Ovary (tissue), 9 donors: ENCODE data around the gene ZBBX. TPM values are rescaled to one million over a fixed set of nuclear protein-coding genes. Genes with fewer than 3 reads are reported as not detected.

Experiments
- DNase-seq, 5 donors: peaks; one replicate each; pipeline ENCODE4 v3.0.0-alpha.2; 2019 to 2020
- H3K27ac ChIP-seq, 2 donors: fragments of 200-600 bp; one replicate each; pipeline versions ENCODE4 v1.5.1 to v1.8.0; 2019 to 2022
- H3K27me3 ChIP-seq: fragments of 200-600 bp; one replicate; pipeline ENCODE4 v1.8.0; 2022
- H3K36me3 ChIP-seq: fragments of 200-600 bp; sonication (generic); one replicate; pipeline ENCODE4 v1.5.1; 2019
- H3K4me1 ChIP-seq: one replicate; pipeline ENCODE4 v1.8.1; 2013; ENCODE audit warnings: mild to moderate bottlenecking, moderate library complexity; ENCODE audit not compliant: insufficient read depth
- H3K4me3 ChIP-seq: fragments of 200-600 bp; sonication (generic); one replicate; pipeline ENCODE4 v1.5.1; 2017
- H3K9me3 ChIP-seq, 2 donors: fragments of 200-600 bp in 1 of 2; sonication (generic) in 1 of 2; one replicate each; pipeline versions ENCODE4 v1.5.1 to v1.8.1; 2013 to 2019; ENCODE audit warnings: mild to moderate bottlenecking in 1 of 2, moderate library complexity in 1 of 2
- EP300 ChIP-seq: sonication (generic); formaldehyde crosslinking; IDR thresholded peaks from one replicate; pipeline ENCODE4 v1.6.1; 2017; ENCODE audit warnings: antibody characterized with exemption
- POLR2A ChIP-seq: fragments of 450-650 bp; IDR thresholded peaks from one replicate; pipeline ENCODE4 v1.6.1; 2017; ENCODE audit warnings: antibody characterized with exemption, mild to moderate bottlenecking, moderate library complexity
- WGBS, 3 donors: extraction: QIAGEN DNeasy Blood & Tissue Kit in 1 of 3; methylation state at CpG; one replicate each; pipeline versions ENCODE4 v1.1.5 to v1.1.7; 2013 to 2017; 5-methylcytosine and 5-hydroxymethylcytosine counted together
- intact Hi-C, 4 donors: fragments of 100-400 bp; cut with DNase I; formaldehyde crosslinking; loops; one replicate each; pipeline versions ENCODE4 v1.11.0 to v1.15.1; 2022 to 2023
- polyA plus RNA-seq, 2 donors: library from polyadenylated mRNA; stranded (reverse); fragments of 200-250 nt in 1 of 2; fragments of 350-450 nt in 1 of 2; fragmentation: Illumina TruSeq in 1 of 2; extraction: RNeasy Lipid Tissue Mini Kit (QIAGEN cat#74804) in 1 of 2; gene quantifications; one replicate each; pipeline ENCODE4 v1.2.3, GENCODE V29; 2013 to 2014
- total RNA-seq, 7 donors: library from RNA; depleted of rRNA in 2 of 7; stranded (reverse); fragments of >200 nt in 2 of 7; fragmentation: NEBNext Ultra II Directional in 3 of 7; extraction: Animal tissue kit (Norgen Biotek cat#: 25700) in 3 of 7; gene quantifications; one replicate each; pipeline versions ENCODE4 v1.1.0 to v1.2.4, GENCODE V29; 2016 to 2023
- TF ChIP-seq, protein P1 (sequence below), 3 donors: fragments of 450-650 bp in 2 of 3; fragments of 200-600 bp in 1 of 3; IDR thresholded peaks; one replicate each; pipeline versions ENCODE4 v1.5.1 to v1.8.0; 2016 to 2022; ENCODE audit warnings: antibody characterized with exemption in 3 of 3, mild to moderate bottlenecking in 1 of 3
- donor health status: DM: no; HTN: no; CAD: no; lungs with moderate emphysema.
- donor health status: DM: no; HTN: no; CAD: no.
- donor health status: Bipolar disorder and iron deficiency.
- donor health status: DM: yes; HTN: yes; CAD: no.
- donor health status: DM: no; HTN: no; CAD: no.
- donor health status: DM: yes; HTN: yes; CAD: no.

ZBBX gene
- total and polyA plus RNA-seq, 9 donors = 0.18 to 38.9 (median 0.97) TPM; not detected in 2

DNA sequence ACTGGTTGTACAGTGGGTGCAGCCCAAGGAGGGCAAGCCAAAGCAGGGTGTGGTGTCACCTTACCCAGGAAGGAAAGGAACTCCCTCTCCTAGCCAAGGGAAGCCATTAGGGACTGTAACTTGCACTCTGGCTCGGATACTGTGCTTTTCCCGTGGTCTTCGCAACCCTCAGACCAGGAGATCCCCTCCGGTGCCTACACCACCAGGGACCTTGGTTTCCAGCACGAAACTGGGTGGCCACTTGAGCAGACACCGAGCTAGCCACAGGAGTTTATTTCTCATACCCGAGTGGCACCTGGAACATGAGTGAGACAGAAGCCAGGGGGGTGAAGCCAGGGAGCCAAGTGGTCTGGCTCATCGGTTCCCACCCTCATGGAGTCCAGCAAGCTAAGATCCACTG is 90.7 kb downstream of the ZBBX start:
- intact Hi-C loops = no loop called here
- H3K36me3 ChIP-seq = no peaks in the 10 kb centered on the region
- no peaks in the 10 kb centered on the region for H3K4me1 ChIP-seq
- no peaks in the 10 kb centered on the region for H3K27me3 ChIP-seq
- H3K9me3 ChIP-seq = no peaks in the 10 kb centered on the region
- DNase-seq = no peak
- no peak overlapping the region for H3K27ac ChIP-seq
- no peak overlapping the region for H3K4me3 ChIP-seq
- TF ChIP-seq EP300 (no peak), POLR2A (no peak)
- TF ChIP-seq, protein P1, sequence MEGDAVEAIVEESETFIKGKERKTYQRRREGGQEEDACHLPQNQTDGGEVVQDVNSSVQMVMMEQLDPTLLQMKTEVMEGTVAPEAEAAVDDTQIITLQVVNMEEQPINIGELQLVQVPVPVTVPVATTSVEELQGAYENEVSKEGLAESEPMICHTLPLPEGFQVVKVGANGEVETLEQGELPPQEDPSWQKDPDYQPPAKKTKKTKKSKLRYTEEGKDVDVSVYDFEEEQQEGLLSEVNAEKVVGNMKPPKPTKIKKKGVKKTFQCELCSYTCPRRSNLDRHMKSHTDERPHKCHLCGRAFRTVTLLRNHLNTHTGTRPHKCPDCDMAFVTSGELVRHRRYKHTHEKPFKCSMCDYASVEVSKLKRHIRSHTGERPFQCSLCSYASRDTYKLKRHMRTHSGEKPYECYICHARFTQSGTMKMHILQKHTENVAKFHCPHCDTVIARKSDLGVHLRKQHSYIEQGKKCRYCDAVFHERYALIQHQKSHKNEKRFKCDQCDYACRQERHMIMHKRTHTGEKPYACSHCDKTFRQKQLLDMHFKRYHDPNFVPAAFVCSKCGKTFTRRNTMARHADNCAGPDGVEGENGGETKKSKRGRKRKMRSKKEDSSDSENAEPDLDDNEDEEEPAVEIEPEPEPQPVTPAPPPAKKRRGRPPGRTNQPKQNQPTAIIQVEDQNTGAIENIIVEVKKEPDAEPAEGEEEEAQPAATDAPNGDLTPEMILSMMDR (IDR thresholded peaks at IDR 0.05) = no peak
- 84 to 93% (median 89%) methylated on average over 8 of the region's 8 CpGs for WGBS, 3 donors

DNA sequence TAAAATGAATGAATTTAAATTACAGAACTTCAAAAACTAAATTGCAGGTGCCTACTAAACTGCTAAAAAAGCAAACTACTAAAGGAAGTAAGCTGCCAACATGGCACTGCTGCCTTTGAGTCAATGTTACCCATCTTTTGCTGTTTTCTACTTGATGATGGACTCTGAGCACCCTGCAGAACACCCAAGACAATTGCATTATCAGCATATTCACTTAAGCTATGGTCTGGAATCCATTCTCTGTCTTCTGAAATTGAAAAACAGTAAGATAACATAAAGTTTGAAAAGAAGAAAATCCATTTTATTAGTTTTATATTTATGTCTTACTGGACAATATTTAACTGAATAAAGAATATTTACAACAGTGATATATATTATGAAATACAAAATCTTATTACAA is 91.4 kb downstream of the ZBBX start:
- no peak overlapping the region for H3K27ac ChIP-seq
- no peaks in the 10 kb centered on the region for H3K27me3 ChIP-seq
- H3K9me3 ChIP-seq = no peaks in the 10 kb centered on the region
- no peak for DNase-seq
- H3K4me3 ChIP-seq = no peak overlapping the region
- intact Hi-C loops = no loop called here
- TF ChIP-seq EP300 (no peak), POLR2A (no peak)
- TF ChIP-seq, protein P1 (IDR thresholded peaks at IDR 0.05) = no peak
- no peaks in the 10 kb centered on the region for H3K36me3 ChIP-seq
- H3K4me1 ChIP-seq = no peaks in the 10 kb centered on the region

DNA sequence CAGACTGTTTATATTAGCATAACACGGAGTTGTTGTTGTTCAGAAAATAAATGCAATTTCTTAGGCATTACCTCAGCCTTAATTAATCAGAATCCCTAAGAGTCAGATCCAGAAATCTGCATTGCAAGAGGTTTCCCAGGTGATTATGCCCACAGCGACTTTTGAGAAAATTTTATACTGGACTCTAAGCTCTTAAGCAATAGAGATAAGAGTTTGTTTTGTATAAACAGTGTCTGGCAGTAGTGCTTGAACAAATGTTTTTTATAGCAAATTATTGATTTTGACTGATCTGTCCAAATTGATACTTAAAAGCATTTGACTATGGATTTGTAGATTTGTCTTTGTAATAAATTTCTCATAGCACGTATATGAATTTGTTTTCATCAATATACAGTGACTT is 92.8 kb downstream of the ZBBX start:
- TF ChIP-seq, protein P1 (IDR thresholded peaks at IDR 0.05) = no peak
- no peak for TF ChIP-seq EP300
- no peak for TF ChIP-seq POLR2A
- DNase-seq = no peak
- Histone ChIP-seq H3K27ac (no peak overlapping the region), H3K9me3 (no peaks in the 10 kb centered on the region), H3K27me3 (no peaks in the 10 kb centered on the region), H3K36me3 (no peaks in the 10 kb centered on the region), H3K4me3 (no peak overlapping the region), H3K4me1 (no peaks in the 10 kb centered on the region)
- 46 to 68% (median 58%) methylated on average over 3 of the region's 3 CpGs for WGBS, 3 donors
- intact Hi-C loops = no loop called here

DNA sequence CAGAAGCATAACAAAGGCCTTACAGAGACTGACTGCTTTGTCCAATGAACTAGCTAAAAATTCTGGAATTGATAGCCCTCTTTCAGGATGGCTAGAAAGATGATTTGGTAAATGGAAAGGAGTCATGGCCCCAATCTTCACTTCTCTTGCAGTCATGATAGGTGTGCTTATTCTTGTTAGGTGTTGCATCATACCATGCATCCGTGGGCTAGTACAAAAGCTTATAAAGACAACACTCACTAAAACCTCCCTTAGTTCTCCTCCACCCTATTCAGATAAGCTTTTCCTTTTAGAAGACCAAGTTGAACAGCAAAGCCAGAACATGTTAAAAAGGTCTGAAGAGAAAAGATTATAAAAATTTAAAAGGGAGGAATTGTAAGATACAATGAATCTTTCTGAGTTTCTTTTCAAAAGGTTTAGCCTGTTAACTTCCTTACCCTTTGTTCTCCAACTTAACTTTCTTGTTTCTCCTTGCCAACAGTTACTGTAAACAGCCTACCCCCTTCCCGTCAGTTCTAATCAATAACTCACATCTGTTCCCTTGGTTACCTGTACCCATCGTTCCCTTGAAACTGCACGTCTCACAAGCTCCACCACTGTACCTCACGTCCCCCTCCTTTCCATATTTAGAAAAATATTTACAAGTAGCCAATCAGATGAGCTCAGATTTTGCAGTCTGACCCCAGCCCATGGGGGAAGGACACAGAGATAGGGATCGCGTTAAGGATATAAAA is 105.8 kb downstream of the ZBBX start:
- 80 to 87% (median 86%) methylated on average over 7 of the region's 7 CpGs for WGBS, 3 donors
- DNase-seq = no peak
- Histone ChIP-seq H3K36me3 (no peaks in the 10 kb centered on the region), H3K4me1 (no peaks in the 10 kb centered on the region), H3K9me3 (no peaks in the 10 kb centered on the region), H3K27me3 (no peaks in the 10 kb centered on the region), H3K27ac (no peak overlapping the region), H3K4me3 (no peak overlapping the region)
- TF ChIP-seq, protein P1 (IDR thresholded peaks at IDR 0.05) = no peak
- TF ChIP-seq POLR2A (no peak), EP300 (no peak)
- intact Hi-C loops = no loop called here
